Lower leg skin (tissue), 3 donors: ENCODE measurements around the gene BTD.

Experiments
- POLR2A ChIP-seq, 2 donors: fragments of 450-650 bp; IDR thresholded peaks; one replicate each; pipeline ENCODE4 v1.6.1; 2016 to 2017; ENCODE audit warnings: antibody characterized with exemption in 2 of 2, mild to moderate bottlenecking in 1 of 2, moderate library complexity in 1 of 2
- TF ChIP-seq, protein P1 (sequence below), 3 donors: fragments of 450-650 bp; IDR thresholded peaks; one replicate each; pipeline ENCODE4 v1.5.1; 2016; ENCODE audit warnings: antibody characterized with exemption in 3 of 3, mild to moderate bottlenecking in 3 of 3, moderate library complexity in 2 of 3

DNA sequence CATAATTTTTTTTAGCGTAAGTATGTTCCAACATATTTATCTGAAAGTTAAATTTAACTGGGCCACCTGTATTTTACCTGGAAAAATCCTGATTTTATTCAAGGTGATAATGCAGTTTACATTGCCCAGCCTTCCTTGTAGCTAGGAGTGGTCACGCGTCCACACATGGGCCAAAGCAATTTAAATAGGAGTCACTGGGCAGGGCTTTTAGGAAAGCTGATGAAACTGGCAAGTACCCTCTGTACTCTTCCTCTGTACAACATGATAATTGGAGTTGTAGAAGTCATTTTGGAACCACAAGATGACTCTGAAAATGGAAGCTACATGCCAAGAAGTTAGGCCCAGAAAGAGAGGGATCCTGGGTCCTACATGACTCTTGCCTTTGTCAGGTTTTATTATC lies 9.5 kb downstream of the BTD start:
- TF ChIP-seq POLR2A (IDR thresholded peaks at IDR 0.05) = no peak
- TF ChIP-seq, protein P1, sequence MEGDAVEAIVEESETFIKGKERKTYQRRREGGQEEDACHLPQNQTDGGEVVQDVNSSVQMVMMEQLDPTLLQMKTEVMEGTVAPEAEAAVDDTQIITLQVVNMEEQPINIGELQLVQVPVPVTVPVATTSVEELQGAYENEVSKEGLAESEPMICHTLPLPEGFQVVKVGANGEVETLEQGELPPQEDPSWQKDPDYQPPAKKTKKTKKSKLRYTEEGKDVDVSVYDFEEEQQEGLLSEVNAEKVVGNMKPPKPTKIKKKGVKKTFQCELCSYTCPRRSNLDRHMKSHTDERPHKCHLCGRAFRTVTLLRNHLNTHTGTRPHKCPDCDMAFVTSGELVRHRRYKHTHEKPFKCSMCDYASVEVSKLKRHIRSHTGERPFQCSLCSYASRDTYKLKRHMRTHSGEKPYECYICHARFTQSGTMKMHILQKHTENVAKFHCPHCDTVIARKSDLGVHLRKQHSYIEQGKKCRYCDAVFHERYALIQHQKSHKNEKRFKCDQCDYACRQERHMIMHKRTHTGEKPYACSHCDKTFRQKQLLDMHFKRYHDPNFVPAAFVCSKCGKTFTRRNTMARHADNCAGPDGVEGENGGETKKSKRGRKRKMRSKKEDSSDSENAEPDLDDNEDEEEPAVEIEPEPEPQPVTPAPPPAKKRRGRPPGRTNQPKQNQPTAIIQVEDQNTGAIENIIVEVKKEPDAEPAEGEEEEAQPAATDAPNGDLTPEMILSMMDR (IDR thresholded peaks at IDR 0.05) = no peak
